Activated T-helper 1 cell treated with anti-CD3 and anti-CD28 coated beads, Interleukin-12 subunit alpha, Interleukin-12 subunit beta, Interleukin-2, Interleukin-4 antibody, amounts not matched to agents 30 ng/mL and 10 ng/mL and 1 ng/mL, durations not matched to agents 14 hours and 24 hours and 36 hours (primary cell): ENCODE data around the gene AKT2. TPM values are rescaled to one million over a fixed set of nuclear protein-coding genes. Genes with fewer than 3 reads are reported as not detected.

ENCODE experiments used
- total RNA-seq: library from RNA; stranded (reverse); gene quantifications from 2 replicates; pipeline ENCODE4 v1.2.3, GENCODE V29; 2022

AKT2 gene
- total RNA-seq, 1 donor from 2014 or later, result 170 TPM

Other genes starting within 250 kb of the AKT2 start
- gene ZNF780B, start 229.1 kb downstream of the AKT2 start, total RNA-seq, result 25.8 and 29.0 TPM in 2 replicates
- gene ZNF780A, start 194.4 kb downstream of the AKT2 start, total RNA-seq, result 14.8 and 16.7 TPM in 2 replicates
- gene MAP3K10, start 93.9 kb downstream of the AKT2 start, total RNA-seq, result 13.8 and 19.8 TPM in 2 replicates
- not detected in 2 replicates for gene TTC9B, start 67.0 kb downstream of the AKT2 start, total RNA-seq
- gene CCNP, start 58.7 kb downstream of the AKT2 start, total RNA-seq, result 0.12 TPM in 1 of 2 replicates, not detected in the other
- gene C19orf47, start 63.1 kb upstream of the AKT2 start, total RNA-seq, result 26.4 and 28.1 TPM in 2 replicates
- gene PLD3, start 63.4 kb upstream of the AKT2 start, total RNA-seq, result 45.0 and 45.3 TPM in 2 replicates
- not detected in 2 replicates for gene HIPK4, start 104.8 kb upstream of the AKT2 start, total RNA-seq
- 0.99 and 1.7 TPM in 2 replicates for gene PRX, start 128.0 kb upstream of the AKT2 start, total RNA-seq
- 18.3 and 19.4 TPM in 2 replicates for gene SERTAD1, start 140.6 kb upstream of the AKT2 start, total RNA-seq
- gene SERTAD3, start 159.0 kb upstream of the AKT2 start, total RNA-seq, result 6.4 and 10.0 TPM in 2 replicates
- gene BLVRB, start 180.4 kb upstream of the AKT2 start, total RNA-seq, result 6.1 and 8.2 TPM in 2 replicates
- 0.21 and 0.69 TPM in 2 replicates for gene SPTBN4, start 181.7 kb upstream of the AKT2 start, total RNA-seq